Left forelimb (tissue), 1 donor: ENCODE measurements around the gene GDE1.

Experiments used
- DNase-seq: peaks from one replicate; pipeline ENCODE4 v3.0.0-alpha.2; 2018; ENCODE audit warnings: low spot score

Gene GDE1

DNA sequence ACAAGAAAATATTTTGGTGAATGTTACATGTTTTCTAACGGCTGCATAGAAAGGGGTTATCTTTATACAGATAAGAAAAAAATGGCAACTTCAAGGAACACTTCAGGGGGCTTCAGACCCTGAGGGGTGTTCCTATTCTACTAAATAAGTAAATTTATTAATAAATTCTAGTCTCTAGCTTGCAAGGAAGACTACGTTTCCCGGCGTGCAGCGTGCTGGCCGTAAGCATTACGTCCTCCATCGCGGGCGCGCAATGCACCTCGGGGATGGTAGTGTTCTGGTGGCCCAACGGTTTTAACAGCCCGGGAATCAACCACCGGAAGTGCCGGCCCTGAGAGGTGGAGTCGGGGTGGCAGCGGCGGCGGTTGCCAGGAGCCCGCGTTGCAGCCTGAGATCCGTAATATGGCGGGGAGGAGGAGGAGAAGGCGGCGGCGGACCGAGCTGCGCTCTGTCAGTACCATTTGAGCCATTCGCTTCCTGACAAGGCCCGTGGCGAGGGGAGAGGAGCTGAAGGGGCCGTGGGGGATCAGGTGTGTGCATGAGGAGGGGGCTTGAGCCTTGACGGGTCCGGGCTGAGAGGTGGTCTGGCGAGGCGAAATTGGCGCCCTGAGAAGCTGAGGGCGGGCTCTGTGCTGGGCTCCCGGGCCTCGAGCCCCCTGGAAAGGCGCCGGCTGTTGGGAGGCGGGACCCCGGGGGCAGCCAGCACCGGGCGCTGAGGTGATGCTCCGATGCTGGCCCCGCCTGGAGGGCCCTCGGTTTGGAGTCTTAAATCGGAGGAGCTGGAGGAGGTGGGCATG lies 1.9 kb upstream of the GDE1 start, which contains the start of gene CCP110:
CCP110 (plus strand) TSS at position 384 of the 797 bp plus-strand sequence. CDS start 3,940 bp downstream, outside the sequence.
- peak; percentile 94 for DNase-seq

- DNase-seq, result no peak
These were observed 1.3 kb upstream of the GDE1 start for GRCh38 chr16:19523184-19523558.

DNA sequence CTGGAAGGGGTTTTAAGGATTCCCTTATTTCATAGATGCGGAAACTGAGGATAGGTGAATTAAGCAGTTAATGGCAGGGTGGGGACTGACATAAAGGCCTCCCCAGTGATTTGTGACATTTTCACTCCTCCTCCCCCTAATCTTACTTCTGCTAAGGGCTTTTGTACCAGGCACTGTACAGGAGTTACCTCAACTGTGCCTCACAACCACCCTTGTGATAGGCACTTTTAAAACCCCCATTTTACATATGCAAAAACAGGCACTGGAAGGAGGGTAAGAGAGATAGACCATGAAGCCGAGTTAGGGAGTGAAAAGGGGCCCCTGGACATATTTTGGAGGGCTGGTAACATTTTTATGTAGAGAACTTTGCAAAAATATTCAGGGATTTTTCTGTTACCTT lies 862 bp upstream of the GDE1 start:
- DNase-seq, result no peak

DNA sequence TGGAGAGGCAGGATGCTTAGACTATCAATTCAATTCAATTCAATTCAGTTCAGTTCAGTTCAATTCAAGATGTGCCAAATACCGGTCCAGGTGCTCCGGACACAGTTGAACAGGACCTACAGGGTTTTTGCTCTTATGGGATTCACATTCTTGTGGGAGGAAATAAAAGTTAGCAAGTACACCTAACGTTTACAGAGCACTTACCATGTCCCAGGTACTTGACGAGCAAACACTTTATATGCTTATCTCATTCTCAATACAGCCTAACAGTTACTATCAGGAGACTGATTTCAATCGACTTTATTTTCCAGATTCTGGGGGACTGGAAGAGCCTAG lies 467 bp upstream of the GDE1 start:
- no peak for DNase-seq

GRCh38 chr16:19520861-19521331 lies 1.0 kb downstream of the GDE1 start:
- DNase-seq, result no peak

GRCh38 chr16:19518388-19518787 lies 3.5 kb downstream of the GDE1 start:
- DNase-seq, result no peak

DNA sequence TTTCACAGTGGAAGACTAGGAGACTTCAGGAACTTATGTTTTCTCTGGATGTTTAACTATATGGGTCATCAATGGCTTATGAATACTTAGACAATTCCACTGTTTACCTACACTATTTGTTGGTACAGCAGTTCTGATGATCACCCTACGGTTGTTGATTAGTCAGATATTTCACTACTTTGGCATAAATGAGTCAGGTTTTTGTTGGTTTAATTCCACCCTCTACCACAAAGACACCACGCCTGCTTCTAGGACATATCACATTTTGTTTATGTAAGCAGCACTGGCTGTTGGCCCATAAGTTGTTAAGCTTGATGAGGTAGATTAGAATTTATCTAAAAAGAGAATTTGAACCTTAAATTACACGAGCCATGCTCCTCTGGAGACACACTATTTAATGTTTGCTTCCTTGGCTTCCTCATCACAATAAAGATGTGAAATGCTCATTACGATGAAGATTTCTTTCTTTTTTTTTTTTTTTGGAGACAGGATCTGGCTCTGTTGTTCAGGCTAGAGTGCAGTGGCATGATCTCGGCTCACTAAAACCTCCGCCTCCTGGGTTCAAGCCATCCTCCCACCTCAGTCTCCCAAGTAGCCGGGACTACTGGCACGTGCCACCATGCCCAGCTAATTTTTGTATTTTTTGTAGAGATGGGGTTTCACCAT lies 4.3 kb downstream of the GDE1 start:
- DNase-seq, result no peak

GRCh38 chr16:19515757-19516156 lies 6.1 kb downstream of the GDE1 start:
- no peak for DNase-seq

GRCh38 chr16:19513377-19514053 lies 8.4 kb downstream of the GDE1 start:
- no peak for DNase-seq

- no peak for DNase-seq
These were observed 9.6 kb downstream of the GDE1 start for GRCh38 chr16:19512297-19512696.

DNA sequence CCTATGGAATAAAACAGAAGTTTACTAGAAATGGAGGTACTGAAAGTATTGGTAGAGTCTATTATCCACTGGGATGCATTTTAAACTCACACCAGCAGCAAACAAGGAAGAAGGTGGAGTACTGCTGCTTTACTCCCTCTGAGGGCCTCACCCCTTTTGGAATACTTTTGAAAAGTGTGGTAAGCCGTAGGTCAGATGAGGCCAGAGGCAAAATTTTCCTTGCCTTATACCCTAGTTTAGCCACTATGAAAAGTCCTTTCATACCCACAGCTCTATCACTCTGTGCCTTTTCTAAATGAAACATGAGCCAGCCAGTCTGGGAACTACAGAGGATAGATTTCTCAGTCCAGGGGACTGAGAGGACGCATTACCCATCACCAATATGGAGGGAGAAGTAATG lies 14.0 kb downstream of the GDE1 start:
- no peak for DNase-seq

- no peak for DNase-seq
These were observed 14.9 kb downstream of the GDE1 start for GRCh38 chr16:19506965-19507364.

GRCh38 chr16:19505600-19506303 lies 16.1 kb downstream of the GDE1 start:
- DNase-seq, result no peak

DNA sequence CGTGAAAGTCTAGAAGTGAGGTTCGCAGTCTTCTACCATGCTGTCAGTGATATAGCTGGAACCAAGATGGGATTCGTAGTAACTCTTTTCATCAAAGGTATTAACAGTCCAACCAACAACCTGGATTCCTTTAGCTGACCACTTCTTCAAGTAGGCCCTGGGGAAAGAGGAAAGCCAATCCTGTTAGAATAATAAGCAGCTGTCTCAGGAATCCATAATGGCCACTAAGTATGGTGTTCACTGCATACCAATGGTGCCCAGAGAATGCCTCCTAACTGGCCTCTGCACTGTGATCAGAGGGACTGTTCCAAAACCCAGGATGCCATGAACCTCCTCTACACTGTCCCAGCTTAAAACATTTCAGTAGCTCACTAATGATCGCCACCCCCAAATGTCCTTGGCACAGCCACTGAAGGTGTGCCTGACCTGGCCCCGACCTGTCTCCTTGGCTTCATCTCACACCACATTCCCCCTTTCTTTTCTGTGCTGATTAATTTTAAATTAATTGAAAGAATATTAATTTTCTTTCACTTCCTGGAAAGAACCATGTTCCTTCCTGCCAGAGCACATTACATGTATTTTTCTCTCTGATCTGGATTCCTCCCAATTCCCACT lies 18.3 kb downstream of the GDE1 start:
- no peak for DNase-seq

GRCh38 chr16:19502395-19503131 lies 19.3 kb downstream of the GDE1 start:
- no peak for DNase-seq

DNA sequence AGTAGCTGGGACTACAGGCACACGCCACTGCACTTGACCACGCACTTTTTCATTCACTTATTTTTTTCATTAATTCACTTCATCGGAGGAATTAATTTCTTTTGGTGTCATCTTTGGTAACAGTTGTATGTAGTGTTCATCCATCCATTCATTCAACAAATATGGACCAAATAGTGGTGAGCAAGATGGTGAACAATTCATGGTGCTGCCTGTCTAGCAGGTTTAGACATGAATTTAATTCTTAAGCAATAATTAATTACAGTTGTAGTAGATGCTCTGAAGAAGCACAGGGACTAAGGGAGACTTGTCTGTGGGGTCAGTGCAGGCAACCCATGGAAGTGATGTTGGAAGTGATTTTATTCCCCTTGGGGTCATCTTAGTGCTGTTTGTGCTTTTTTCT lies 22.4 kb downstream of the GDE1 start:
- no peak for DNase-seq

DNA sequence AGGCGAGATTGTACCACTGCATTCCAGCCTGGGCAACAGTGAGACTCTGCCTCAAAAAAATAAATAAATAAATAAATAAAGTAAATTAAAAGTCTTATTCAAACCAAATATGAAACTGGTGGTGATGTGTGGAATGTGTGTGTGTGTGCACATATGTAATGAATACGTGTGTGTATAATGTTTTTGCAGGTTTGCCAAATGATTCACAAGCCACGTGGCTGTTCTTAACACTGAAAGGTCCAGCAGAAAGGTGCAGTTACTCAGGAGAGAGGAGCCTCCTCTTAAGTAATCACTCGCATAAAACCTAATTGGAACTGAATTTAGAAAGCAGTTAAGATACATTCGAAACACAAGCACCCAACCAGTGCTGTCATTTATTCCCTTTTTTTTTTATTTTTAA lies 22.9 kb downstream of the GDE1 start:
- DNase-seq, result no peak

- no peak for DNase-seq
These were observed 24.7 kb downstream of the GDE1 start for GRCh38 chr16:19497176-19497575.

- DNase-seq, result no peak
These were observed 31.3 kb downstream of the GDE1 start for GRCh38 chr16:19490619-19491018.

DNA sequence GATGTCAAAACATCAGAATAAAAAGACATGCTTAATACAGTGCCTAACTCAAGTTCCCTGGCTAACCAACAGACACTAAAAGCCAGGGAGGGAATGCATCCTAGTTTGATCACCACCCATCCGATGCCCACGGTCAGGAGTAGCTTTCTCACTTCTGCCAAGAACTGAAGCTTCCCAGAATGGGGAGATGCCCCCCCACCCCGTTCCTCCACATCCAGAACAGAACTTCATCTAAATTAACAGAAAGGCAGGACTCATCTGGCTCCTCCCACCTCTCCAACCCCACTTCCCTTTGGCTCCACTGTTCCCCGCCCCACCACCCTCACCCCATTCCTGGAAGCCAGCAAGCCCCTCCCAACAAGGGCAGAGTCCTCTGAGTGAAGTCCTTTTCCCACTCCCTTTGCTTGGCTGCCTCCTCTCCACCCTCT lies 33.7 kb downstream of the GDE1 start:
- DNase-seq, result no peak

GRCh38 chr16:19486750-19487325 lies 35.1 kb downstream of the GDE1 start:
- DNase-seq, result no peak
